HG03159 (cell line): ENCODE results near the gene PI4KA.
"Not testable (repeated sequence)": the region's sequence is repeated elsewhere in the genome, so short reads cannot be mapped to it uniquely, and the experiment has no call there.

Experiments used
- ATAC-seq: cut with Tn5 transposase; IDR thresholded peaks from one replicate; pipeline ENCODE4 v1.9.1; 2021; ENCODE audit warnings: mild to moderate bottlenecking, moderate library complexity; ENCODE audit not compliant: unreplicated experiment

The PI4KA gene

DNA sequence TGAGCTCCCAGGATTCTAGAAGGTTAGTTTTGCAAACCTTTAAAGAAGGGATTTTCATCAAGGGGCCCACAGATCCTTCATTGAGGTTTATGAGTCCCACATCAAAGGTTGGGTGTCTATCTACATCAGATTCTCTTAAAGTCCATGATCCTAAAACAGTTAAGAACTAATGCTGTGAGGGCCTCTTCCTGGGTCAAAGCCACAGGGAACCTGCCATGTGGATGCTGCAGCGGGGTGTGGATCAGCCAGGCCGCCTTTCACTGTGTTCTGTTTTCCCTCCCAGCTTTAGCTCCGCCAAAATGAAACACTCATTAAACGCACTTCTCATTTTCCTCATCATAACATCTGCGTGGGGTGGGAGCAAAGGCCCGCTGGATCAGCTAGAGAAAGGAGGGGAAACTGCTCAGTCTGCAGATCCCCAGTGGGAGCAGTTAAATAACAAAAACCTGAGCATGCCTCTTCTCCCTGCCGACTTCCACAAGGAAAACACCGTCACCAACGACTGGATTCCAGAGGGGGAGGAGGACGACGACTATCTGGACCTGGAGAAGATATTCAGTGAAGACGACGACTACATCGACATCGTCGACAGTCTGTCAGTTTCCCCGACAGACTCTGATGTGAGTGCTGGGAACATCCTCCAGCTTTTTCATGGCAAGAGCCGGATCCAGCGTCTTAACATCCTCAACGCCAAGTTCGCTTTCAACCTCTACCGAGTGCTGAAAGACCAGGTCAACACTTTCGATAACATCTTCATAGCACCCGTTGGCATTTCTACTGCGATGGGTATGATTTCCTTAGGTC is 79.4 kb downstream of the PI4KA start:
- no peak for ATAC-seq

DNA sequence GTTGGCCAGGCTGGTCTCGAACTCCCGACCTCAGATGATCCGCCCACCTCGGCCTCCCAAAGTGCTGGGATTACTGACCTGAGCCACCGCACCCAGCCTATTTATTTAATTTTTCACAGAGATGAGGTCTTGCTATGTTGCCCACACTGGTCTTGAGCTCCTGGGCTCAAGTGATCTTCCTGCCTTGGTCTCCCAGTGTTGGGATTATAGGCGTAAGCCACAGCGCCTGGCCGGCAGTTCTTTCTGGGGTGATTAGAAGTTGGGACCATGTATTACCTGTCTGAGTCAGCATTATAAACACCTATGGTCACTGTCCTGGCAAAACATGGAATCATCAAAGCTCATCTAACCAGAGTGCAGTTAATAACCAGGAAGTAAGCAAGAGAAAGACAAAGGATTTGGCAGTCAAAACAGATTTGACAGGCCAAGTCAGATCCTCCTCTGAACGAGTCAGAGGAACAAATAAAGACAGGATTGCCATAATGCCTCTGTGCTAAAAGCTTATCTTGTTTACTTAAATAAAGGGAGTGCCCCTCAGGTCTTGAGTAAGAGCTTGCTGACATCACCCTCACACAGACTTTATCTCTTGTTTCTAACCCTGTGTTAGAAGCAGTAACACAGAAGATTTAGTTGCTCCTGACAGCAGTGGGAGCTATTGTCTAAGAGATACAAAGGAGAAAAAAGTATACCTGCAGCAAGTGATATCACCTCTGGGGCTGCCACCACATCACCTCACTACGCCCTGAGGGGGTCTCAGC is 81.0 kb downstream of the PI4KA start:
- ATAC-seq, result no peak

DNA sequence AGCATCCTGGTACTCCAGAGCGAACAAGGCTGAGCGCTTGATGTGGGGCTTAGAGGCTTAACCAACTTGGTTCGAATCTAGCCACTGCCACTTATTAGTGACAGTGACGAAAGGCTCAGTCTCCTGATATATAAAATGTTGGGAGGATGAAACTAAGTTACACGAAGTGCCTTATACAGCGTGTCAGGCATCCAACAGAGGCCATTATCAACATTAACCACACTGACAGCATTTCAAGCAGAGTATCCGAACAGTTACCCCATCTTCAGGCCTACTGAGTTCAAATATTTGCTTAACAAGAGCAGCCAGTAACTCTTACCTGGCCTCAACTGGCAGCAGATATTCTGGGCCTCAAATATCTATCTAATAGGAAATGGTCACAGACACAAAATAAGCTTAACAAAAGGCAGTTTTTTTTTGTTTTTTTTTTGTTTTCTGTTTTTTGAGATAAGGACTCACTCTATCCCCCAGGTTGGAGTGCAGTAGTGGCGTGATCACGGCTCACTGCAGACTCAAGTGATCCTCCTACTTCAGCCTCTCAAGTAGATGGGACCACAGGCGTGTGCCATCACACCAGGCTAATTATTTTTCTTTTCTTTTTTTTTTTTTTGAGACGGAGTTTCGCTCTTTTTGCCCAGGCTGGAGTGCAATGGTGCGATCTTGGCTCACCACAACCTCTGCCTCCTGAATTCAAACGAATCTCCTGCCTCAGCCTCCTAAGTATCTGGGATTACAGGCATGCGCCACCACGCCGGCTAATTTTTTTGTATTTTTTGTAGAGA is 81.8 kb downstream of the PI4KA start:
- no peak for ATAC-seq

DNA sequence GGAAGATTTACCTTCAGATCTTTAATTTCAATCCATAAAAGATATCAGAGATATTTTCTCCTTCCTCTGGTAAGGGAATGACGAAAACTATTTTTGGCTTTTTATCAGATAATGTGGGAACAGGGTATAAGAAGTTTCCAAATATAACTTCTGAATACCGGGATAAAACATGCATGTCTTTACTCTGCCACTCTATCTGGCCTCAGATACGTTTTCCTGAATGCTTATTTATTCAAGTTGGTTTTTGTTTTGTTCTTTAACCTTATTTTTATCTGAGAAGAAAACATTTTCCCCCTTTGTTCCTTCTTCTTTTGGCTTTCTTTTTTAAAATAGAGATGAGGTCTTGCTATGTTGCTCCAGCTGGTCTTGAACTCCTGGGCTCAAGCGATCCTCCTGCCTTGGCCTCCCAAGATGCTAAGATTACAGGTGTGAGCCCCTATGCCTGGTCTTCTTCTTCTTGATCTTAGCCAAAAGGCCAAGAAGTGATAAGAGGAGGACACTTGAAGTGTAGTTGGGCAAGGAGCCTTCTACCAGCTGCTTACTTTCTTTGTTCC is 83.2 kb downstream of the PI4KA start:
- no peak for ATAC-seq

DNA sequence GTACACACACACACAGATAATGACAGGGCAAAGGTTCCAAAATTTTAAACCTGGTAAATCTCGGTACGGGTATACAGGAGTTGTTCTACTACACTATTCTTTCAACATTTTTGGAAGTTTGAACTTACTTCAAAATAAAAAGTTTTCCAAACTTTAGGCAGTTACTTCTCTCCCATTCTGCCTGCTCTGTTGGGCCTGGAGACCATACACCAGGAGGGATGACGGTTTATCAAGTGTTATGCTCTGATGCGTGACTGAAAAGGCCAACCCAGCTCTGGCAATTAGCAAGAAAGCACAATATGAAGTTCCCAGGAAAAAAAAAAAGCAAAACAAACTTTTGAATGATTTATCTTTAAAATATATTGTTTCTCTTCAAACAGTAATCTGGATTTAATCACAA is 83.7 kb downstream of the PI4KA start:
- no peak for ATAC-seq

DNA sequence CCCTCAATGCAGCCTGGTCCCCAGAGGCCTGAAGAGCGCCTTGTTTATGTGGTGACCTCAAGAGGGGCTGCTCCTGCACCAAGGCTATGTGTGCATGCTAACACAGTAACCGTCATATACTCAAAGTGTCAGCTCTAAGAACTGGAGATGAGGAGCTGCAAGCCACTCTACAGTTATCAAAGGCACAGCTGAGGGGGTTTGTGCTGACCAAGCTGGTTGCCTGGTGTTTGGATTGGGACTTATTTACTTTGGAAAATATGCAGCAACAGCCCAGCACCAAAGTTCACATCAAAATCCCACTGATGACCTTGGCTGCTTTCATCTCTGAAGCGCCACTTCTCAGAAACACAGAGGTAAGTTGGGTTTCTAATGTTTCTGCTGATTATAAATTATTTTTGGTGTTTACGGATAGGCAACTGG is 84.8 kb downstream of the PI4KA start, which contains the start of gene SERPIND1:
TSS of gene SERPIND1 (plus strand) at position 321 of the 420 bp plus-strand sequence. CDS start 5,200 bp downstream, outside the sequence.
- no peak for ATAC-seq

DNA sequence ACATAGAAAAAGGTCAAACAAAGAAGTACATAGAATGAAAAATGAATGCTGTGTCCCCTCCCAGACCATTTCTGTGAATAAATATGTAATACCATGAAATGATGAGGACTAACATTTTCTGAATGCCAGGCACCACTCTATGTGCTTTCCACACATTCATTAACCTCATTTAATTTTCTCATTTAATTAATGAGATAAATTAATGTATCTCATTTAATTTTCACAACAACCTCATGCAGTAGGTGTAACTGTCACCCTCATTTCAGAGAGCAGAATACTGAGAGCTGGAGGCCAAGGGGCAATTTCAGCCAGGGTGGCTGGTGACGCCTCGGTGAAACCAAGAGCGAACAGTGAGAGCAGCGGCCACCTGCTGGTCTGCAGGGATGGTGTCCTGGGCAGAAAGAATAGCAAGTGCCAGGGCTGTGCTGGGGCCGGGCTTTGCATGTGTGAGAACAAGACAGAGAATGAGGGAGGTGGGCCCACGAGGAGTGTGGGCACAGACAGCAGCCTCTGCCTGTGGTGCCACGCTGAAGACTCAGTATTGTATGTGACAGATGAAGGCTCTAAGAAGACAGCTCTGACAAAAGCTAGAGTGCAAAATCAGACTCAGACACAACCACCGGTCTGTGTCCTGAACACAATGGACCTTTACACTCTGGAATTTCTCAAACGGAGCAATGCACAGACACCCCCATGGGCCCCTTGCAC is 86.5 kb downstream of the PI4KA start:
- ATAC-seq, result no peak

DNA sequence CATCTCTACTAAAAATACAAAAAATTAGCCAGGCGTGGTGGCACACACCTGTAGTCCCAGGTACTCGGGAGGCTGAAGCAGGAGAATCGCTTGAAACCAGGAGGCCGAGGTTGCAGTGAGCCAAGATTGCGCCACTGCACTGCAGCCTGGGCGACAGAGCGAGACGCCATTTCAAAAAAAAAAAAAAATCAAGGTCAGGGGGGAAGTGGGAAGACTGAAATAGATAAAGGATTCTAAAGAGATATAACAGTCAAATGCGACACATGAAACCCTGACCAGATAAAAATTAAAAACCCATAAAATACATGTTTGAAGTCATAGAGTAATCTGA is 89.2 kb downstream of the PI4KA start:
- not testable (repeated sequence) for ATAC-seq

DNA sequence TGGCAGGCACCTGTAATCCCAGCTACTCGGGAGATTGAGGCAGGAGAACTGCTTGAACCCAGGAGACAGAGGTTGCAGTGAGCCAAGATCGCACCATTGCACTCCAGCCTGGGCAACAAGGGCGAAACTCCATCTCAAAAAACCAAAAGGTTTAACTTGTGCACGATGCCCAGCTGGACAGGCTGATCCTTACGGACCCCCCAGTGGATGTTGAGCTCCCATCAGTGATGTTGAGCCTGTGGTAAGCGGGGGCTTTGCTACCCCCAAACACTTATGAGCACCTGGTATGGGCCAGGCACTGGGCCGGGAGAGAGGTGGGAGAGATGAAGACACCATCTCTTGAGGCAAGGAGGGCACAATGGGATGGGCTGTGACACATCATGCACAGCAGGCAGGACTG is 92.1 kb downstream of the PI4KA start:
- no peak for ATAC-seq

DNA sequence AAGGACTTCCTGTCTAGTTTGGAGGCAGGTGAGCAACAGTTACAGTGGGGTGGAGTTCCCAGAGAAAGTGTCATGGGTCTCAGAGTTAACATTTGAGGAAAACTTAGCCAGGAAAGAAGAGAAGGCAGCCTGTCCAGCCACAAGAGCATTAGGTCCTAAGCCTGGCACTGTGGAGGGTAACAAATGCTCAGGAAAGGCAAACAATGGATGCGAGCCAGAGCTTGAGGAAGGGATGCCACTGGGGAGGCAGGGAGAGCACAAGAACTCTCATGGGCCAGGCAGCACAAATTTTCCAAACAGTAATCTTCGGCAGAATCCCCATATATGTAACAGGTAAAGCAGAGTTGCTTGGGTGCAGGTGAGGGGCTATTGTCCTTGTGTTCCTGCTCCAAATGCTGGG is 92.7 kb downstream of the PI4KA start:
- ATAC-seq, result no peak

DNA sequence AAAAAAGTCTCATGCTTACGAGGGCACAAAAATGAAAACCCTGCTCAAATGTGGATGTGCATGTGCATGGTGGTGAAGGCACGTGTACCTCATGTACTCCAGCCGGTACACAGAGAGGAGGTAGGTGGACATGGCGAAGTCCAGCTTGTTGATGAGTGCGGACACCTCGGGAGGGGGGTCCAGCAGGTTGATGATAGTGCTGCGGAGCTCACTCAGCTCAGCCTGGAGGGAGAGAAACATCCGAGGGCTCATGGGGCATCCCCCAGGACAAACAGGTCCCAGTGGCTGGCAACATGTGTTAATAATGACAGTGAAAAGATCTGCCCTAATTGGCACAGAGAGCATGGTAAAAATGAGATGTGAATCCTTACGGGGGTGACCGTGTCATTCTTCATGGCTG is 93.9 kb downstream of the PI4KA start:
- ATAC-seq, result no peak

DNA sequence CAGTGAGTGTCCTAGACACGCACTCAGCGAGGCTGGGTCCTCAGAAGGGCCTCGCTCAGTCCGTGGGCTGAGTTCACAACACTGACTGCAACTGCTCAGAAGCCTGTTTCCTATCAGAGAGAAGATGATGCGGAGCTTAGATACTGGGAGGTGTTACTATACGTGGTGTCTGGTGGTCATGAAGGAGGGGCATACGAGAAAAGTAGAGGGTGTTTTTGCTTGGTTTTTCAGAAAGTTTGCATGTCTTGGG is 94.2 kb downstream of the PI4KA start:
- no peak for ATAC-seq

DNA sequence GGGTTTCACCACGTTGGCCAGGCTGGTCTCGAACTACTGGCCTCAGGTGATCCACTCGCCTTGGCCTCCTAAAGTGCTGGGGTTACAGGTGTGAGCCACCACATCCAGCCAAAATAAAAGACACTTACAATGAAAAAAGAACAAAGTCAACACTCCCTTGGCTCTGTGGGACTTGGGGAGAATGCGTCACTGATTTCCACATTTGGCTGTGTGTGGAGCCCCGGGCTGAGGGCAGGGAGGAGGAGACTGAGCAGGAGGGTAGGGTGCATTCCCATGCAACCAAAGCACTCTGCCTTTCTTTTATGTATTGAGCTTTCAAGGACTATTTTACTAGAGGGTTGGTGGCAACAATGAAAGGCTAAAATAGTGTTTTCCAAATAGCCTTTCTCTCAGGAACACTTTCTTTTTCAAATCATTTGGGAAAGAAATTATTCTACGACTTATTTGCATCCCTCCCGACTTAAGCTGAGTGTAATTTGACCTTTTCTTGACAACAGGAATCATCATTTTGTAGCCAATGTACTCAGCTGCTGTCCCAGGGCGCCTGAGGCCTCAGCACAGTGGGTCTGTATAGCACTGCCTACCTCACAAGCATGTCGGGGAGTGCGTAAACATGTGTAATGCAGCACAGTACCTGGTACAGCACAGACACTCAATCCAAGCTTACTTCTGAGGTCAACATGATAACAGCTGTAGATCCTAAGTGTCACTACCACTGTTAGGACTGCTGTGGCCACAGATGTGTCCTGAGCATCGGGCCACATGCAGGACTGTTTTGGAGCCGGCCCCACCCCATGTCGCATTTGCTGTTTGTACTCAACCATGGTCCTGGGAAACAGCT is 94.8 kb downstream of the PI4KA start:
- no peak for ATAC-seq

DNA sequence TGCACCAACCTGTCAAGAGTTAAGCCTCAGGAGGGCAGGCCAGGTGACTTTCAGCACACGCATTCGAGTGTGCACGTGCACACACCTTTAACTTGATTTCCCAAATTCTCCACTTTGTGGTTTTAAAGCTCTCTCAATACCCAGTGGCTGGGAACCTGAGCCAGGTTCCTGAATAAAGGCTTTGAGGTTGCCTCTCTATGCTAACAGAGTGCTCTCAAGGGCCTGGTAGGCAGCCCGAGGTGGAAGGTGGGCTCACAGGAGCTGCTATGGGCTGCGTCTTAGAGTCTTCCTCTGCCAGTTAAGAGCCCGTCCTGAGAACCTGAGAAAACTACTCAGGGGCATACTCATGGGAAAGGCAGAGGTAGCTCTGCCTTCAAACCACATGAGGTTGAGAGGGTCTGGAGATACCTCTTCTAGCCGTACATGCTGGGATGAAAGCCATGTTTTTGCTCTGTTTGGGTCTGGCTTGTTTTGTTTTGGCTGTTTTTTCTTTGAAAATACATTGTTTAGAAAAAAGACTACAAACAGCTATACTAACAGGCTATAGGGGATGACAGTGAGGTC is 96.3 kb downstream of the PI4KA start:
- no peak for ATAC-seq

DNA sequence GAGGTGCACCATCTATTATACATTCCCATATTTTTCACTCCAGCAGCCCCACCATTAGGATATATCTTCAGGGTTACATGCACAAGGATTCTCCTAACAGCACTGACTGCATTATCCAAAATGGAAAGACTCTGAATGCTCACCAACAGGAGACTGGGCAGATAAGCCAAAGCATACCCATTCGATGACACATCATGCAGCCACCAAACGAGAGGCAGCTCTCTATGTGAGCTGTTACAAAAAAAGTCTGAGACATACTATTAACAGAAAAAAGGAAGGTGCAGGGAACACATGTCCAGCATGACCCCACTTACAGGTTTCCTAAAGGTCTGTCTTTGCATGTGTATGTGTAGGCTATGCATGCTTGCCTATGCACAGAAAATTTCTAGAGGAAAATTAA is 97.1 kb downstream of the PI4KA start:
- ATAC-seq, result no peak

DNA sequence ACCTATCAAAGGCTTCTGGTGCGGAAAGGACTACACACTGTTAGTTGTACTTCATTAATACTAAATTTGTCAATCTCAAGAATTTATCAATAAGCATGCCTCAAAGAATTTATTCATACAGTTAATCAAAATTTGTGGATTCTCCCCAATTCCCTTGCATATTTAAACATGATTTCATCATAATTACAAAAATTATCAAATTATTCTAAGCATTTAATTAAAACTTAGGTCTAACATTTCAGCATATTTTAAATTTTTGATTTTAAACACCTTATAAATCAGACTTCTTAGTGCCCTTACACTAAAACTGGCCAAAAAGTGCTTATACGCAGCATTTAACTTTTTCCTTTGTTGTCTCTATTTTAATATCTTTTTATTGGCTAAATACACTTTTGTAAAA is 98.5 kb downstream of the PI4KA start:
- ATAC-seq, result no peak

DNA sequence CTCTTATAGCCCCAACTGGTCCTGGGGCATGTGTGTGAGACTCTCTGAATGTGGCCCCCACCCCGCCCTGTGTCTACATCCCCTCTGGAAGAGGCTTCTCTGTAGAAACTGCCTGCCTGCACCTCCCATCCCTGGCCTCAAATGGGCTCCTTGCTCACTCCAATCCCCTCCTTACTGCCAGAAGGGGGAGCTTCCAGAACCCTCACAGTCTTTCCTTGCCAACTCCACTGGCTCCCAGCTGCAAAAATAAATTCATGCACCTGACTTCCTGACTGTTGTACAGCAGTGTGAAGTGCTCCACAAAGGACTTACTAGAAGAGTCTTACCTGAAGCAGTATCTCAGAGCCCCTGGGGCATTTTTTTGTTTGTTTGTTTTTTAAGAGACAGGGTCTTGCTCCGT is 99.9 kb downstream of the PI4KA start:
- ATAC-seq, result no peak

DNA sequence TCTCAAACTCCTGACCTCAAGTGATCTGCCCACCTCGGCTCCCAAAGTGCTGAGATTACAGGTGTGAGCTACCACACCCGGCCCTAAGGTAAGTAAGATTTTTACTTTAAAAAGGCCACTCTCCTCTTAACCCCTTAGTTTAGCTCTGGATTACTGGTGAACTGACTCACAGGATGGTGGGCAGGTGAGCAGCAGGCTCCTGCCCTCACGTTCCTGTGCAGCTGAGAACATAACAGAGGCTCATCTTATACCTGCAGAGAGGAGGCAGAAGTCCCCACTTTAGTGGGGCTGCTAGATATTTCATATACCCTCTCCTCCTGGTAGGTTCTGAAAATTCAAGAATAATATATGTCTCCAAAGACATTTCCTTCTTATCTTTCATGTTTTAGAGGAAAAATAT is 101.8 kb downstream of the PI4KA start:
- ATAC-seq, result no peak

DNA sequence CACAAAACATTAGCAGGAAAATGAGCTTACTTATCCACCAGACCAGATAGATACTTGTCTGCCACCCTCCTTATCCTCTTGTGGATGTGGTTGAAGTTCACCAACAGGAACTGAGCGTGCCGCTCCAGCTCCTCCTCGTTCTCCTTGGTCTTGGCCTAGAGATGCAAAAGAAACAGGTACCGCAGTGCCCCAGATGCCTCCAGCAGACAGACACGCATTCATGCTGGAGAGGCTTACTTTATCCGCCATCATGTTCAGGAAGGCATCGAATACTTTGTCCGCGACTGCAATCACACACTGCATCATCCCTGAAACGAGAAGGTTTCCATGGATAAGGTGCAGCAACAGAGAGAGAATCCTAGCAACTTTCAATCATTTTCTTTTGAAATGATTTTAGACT is 105.7 kb downstream of the PI4KA start:
- no peak for ATAC-seq
